Epithelial cell of proximal tubule (primary cell): ENCODE measurements around the gene SLC47A1. TPM values are rescaled to one million over a fixed set of nuclear protein-coding genes. Genes with fewer than 3 reads are reported as not detected.

ENCODE experiments used
- DNase-seq: peaks from one replicate; pipeline ENCODE4 v3.0.0-alpha.2; 2011; ENCODE audit warnings: low read depth
- H3K4me3 ChIP-seq: 2 replicates; pipeline ENCODE4 v1.5.1; 2011; ENCODE audit warnings: low read depth, mild to moderate bottlenecking, low read length
- total RNA-seq: library from RNA; depleted of rRNA; stranded (reverse); fragments of >200 nt; gene quantifications from 2 replicates; pipeline ENCODE4 v1.2.3, GENCODE V29; 2015
- TF ChIP-seq, protein P1 (sequence below): conservative IDR thresholded peaks from 2 replicates; pipeline ENCODE4 v1.5.1; 2012; ENCODE audit warnings: low read depth, mild to moderate bottlenecking, low read length

Gene SLC47A1
- total RNA-seq, 1 donor from 2014 or later = 0.52 TPM

DNA sequence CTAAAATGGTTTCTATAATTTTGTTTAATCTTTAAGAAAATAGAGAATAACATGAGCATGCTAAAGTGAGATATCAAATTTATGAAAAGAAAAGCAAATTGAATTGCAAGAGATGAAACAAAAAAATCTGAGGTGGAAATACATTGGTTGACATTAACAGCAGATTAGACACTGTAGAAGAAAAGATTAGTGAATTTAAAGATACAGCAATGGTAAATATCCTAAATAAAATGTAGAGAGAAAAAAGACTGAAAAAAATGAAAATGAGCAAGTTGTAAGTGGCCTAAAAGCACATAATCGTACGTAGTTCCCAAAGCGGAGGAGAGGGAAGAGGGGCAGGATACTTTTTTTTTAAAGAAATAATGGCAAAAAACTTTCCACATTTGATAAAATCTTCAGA is 84.4 kb downstream of the SLC47A1 start:
- DNase-seq = no peak
- TF ChIP-seq, protein P1, sequence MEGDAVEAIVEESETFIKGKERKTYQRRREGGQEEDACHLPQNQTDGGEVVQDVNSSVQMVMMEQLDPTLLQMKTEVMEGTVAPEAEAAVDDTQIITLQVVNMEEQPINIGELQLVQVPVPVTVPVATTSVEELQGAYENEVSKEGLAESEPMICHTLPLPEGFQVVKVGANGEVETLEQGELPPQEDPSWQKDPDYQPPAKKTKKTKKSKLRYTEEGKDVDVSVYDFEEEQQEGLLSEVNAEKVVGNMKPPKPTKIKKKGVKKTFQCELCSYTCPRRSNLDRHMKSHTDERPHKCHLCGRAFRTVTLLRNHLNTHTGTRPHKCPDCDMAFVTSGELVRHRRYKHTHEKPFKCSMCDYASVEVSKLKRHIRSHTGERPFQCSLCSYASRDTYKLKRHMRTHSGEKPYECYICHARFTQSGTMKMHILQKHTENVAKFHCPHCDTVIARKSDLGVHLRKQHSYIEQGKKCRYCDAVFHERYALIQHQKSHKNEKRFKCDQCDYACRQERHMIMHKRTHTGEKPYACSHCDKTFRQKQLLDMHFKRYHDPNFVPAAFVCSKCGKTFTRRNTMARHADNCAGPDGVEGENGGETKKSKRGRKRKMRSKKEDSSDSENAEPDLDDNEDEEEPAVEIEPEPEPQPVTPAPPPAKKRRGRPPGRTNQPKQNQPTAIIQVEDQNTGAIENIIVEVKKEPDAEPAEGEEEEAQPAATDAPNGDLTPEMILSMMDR = no peak
- H3K4me3 ChIP-seq = no peak overlapping the region

DNA sequence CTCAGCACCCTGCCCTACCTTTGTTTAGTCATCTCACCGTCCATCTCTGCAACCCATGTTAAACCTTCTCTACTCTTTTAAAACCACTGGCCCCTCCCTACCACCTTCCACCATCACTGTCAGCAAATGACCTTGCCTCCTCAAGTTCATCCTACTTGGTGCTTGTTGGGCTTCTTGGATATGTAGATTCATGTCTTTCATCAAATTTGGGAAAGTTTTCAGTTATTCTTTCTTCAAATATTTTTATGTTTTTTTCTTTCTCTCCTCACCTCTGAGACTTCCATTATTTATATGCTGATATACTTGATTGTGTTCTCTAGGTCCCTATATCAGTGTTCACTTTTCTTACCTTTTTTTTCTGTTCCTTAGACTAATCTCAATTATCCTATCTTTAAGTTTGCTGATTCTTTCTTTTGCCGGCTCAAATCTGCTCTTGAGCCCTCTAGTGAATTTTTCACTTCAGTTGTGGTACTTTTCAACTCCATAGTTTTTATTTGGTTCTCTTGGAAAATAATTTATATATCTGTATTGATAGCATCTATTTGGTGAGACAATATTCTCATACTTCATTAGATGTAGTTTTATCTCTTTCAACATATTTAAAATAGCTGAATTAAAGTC is 86.2 kb downstream of the SLC47A1 start:
- no peak overlapping the region for H3K4me3 ChIP-seq
- TF ChIP-seq, protein P1 = no peak
- no peak for DNase-seq

DNA sequence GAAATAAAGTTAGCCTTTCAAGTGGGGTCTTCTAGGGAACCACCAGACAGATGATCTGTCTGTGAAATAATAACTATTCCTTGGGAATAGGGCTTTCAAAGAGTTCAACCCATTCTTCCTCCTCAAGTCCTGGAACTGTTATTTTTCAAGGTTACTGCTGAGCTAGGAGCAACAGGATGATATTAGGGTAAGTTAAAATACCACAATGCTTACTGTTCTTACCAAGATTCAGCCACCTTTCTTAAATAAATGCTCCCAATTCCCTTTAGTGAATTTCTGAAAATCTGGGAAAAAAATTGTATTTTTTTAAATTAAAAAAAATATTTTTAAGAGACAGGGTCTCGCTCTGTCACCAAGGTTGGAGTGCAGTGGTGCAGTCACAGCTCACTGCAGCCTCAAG is 88.0 kb downstream of the SLC47A1 start:
- no peak overlapping the region for H3K4me3 ChIP-seq
- no peak for DNase-seq
- TF ChIP-seq, protein P1 = no peak

DNA sequence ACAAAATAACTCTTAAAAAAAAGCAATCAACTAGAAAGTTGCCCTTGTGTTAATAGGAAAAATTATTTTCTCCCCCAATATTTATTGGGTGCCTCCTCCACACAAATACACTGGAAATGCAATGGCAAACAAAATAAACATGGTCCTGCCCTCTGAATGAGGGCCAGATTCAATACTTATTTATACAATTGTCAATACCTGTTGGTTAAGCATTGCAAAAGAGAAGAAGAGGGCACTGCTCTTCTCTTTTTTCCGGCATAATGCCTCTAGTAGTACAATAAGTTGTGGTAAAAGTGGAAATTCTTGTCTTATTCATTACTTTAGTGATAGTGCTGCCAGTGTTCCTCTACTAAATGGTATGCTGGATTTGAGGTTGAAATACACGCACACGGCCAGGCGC is 92.4 kb downstream of the SLC47A1 start:
- TF ChIP-seq, protein P1 = no peak
- no peak overlapping the region for H3K4me3 ChIP-seq
- no peak for DNase-seq

Other genes with a start within 250 kb of the SLC47A1 start
- gene B9D1, start 171.1 kb upstream of the SLC47A1 start, total RNA-seq = 27.3 and 44.2 TPM in 2 replicates
- gene MAPK7, start 155.4 kb upstream of the SLC47A1 start, total RNA-seq = 9.1 and 19.0 TPM in 2 replicates
- gene MFAP4, start 146.7 kb upstream of the SLC47A1 start, total RNA-seq = not detected in 2 replicates
- gene RNF112, start 122.6 kb upstream of the SLC47A1 start, total RNA-seq = 0.06 TPM in 1 of 2 replicates, not detected in the other
- gene ALDH3A2, start 114.9 kb downstream of the SLC47A1 start, total RNA-seq = 27.5 and 30.9 TPM in 2 replicates
- gene SLC47A2, start 182.7 kb downstream of the SLC47A1 start, total RNA-seq = not detected in 2 replicates
- gene ALDH3A1, start 214.4 kb downstream of the SLC47A1 start, total RNA-seq = 3.3 TPM in 1 of 2 replicates, not detected in the other